HG03354 (cell line): Measurements from ENCODE around the gene ATP6V0B.

Experiments
- ATAC-seq: cut with Tn5 transposase; IDR thresholded peaks from one replicate; pipeline ENCODE4 v1.9.1; 2021; ENCODE audit warnings: mild to moderate bottlenecking; ENCODE audit not compliant: unreplicated experiment, poor library complexity, severe bottlenecking

The ATP6V0B gene

DNA sequence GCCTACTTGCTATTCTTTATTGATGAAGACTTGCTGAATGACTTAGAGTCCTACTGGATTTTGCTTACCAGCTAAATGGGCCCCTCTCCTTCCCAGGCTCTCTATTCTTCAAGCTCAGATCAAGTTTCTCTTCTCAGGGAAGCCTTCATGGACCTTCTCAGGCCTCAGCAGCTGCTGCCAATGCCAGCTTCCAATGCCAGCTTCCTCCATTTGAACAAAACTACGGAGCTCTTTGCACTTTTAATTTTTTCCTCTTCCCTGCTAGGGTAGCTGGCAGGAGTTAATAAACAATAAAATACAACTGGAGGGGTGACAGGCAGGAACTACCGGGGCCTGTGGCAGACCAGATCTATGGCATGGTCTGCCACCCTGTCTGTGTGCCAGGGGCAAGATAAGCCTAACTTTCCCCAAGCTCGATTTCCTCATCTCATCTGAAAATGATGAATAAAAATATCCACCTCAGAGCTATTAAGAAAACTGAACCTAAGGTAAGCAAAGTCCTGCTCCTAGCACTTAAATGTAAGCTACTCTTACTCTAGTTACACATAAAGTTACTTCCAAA is 29.0 kb upstream of the ATP6V0B start:
- no peak for ATAC-seq

DNA sequence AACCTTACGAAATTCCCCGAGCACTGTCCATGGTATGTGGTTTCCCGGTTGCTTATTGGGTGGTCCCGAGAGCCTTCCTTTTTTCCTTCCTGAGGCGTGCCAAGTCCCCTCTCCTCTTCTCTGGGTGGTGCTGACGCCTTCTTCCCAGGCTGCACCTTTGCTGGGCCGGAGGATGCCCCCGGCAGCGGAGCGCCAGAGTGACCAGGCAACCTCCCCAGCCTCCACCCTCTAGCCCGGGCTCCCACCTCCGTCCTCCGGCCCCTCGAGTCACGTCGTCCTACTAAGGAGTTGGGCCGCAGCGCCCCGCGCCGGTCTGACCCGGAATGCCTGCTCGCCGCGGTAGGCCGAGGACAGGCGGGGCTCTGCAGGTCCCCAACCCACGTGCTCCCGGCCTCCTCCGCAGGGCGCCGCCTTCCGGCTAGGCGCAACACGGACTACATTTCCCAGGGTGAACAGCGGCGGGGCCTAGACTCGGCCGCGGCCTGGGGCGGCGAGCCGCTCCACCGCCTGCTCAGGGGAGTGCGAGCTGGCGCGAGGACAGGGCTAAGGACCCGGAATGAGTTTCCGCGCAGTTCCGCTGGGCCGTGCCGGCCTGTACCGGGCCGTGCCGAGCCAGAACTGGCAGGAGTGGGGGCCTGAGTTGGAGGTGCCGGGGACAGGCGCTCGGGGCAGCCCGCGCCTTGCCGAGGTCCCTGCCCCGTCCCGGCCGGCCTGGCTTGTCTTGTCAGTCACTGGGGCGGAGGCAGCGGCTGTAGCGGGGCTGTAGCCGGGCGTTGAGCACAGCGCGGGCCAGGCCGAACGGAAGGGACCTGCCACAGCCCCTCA is 28.3 kb upstream of the ATP6V0B start, which contains the start of gene IPO13:
TSS of gene IPO13 (plus strand) at position 715 of the 825 bp plus-strand sequence. CDS start 651 bp downstream, outside the sequence.
- ATAC-seq: peak; percentile 93

GRCh38 chr1:43947061-43947873 is 27.5 kb upstream of the ATP6V0B start:
- peak; percentile 5 for ATAC-seq

GRCh38 chr1:43947874-43948437 is 26.8 kb upstream of the ATP6V0B start:
- no peak for ATAC-seq

DNA sequence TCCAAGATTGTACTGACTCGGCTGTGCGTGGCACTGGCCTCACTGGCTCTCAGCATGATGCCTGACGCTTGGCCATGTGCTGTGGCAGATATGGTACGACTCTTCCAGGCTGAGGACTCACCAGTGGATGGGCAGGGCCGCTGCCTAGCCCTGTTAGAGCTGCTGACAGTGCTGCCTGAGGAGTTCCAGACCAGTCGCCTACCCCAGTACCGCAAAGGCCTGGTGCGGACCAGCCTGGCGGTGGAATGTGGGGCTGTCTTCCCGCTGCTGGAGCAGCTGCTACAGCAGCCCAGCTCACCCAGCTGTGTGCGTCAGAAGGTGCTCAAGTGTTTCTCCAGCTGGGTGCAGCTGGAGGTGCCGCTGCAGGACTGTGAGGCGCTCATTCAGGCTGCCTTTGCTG is 25.1 kb upstream of the ATP6V0B start:
- ATAC-seq: no peak

DNA sequence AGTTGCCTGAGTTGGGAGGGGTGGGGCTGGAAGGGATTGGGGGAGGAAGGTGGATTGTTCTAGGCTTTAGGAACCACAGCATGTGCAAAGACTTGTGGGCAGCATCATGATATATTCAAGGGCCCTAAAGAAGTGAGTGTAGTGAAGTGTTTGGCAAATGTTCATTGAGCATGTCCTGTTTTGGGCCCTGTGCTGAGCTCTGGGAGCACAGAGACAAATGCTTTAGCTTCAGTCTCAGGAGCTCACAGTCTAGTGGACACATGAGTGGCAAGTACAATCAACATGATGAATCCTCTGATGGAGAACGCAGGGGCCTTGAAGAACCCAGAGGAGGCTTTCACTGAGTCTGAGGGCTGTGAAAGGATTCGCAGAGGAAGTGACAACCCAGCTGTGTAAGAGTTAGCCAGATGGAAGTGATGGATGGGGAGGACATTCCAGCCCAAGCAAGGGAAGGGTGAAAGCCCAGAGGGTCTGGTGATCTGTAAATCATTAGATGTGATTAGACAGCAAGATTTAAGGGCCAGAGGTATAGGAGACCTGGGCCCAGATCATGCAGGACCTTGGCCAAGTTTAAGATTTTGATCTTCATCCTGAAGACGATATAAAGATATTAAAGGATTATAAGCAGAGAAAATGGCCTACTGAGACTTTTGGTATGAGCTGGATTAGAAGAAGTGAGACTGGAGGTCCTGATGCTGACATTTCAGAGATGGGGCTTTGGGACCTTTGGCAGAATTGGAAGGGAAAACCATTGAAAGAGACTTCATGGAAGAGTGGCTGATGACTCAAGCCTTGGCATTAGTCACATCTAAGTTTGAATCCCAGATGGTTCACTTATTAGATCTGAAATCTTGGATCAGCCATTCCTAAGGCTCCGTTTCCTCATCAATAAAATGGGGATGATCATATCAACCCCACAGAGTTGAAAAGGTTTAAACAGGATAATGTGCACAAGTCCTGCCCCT is 23.5 kb upstream of the ATP6V0B start:
- ATAC-seq: no peak

DNA sequence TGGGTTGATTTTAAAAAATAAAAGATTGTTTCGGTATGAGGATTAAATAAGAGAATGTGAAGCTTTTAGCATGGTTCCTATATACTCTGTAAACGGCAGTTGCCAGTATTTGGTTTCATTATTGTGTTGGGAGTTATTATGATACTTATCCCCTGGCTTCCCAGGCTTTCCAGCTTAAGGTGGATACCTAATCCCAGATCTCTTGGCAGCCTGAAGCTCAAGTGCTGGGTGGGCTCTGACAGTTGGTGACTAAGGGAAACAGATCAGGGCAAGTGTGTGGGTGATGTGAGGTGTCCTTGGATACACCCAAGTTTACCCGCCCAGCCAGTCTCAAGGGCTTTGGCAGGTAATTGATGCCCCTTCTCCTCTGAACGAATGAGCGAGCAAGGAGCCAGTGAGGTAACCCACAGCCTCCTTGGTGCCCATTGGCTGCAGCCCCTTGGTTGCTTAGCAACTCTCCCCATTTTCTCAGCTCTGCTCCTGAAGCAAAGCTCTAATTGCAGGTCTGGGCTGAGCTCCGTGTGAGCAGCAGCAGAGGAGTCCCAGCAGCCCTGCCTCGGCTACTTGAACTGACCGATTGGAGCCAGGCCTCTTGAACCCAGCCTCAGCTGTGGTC is 21.9 kb upstream of the ATP6V0B start:
- ATAC-seq: no peak

- no peak for ATAC-seq
Measured at GRCh38 chr1:43953361-43953760, 21.4 kb upstream of the ATP6V0B start.

DNA sequence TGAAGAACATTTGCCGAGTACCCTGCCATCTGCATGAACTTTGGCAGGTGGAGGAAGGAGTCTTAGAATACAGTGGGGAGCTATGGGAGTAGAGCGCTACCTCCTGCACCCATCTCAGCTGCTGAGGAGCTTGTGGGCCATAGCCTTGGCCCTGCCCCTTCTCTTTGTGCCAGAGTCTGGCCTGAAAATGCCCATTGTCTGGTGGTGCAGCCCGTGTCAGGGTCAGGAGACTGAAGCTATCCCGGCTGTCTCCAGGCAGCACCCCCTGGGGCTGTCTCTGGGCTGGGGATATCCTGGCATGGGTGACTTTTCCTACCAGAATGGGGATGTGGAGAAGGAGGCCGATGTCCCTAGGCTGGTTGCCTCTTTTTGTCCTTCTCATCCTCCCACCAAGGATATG is 20.7 kb upstream of the ATP6V0B start:
- no peak for ATAC-seq

DNA sequence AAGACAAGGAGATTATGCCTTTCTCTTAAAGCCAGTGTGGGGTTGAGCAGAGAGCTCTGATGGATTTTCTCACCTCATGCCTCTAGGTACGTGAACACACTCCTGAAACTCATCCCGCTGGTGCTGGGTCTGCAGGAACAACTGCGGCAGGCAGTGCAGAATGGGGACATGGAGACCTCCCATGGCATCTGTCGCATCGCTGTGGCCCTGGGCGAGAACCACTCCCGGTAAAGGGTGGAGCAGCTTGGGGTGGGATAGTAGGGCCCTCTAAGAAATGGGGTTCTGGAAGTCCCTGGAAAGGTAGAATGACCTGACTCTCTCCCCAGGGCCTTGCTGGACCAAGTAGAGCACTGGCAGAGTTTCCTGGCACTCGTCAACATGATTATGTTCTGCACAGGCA is 18.5 kb upstream of the ATP6V0B start:
- no peak for ATAC-seq

- ATAC-seq: no peak
Measured at GRCh38 chr1:43957407-43958040, 17.2 kb upstream of the ATP6V0B start.

GRCh38 chr1:43958351-43959255 is 16.2 kb upstream of the ATP6V0B start:
- no peak for ATAC-seq

GRCh38 chr1:43960798-43961197 is 14.0 kb upstream of the ATP6V0B start:
- no peak for ATAC-seq

- ATAC-seq: no peak
Measured at GRCh38 chr1:43961692-43962091, 13.1 kb upstream of the ATP6V0B start.

DNA sequence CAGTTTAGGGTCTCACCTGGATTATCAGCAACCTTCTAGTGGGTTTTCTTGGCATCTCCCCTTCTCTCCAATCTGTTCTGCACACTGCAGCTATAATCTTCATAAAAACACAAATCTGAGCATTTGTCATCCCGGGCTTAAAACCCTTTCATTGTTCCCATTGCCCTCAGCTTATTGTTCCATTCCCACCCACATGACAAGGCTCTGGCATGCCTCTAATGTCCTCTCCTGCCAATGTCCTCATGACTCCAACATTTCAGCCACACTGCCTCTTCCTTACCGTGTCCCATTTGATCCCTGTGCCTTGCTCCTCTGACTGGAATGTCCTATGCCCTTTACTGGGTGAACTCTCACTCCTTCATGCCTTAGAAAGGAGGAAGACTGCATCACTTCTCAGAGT is 12.4 kb upstream of the ATP6V0B start:
- ATAC-seq: no peak

DNA sequence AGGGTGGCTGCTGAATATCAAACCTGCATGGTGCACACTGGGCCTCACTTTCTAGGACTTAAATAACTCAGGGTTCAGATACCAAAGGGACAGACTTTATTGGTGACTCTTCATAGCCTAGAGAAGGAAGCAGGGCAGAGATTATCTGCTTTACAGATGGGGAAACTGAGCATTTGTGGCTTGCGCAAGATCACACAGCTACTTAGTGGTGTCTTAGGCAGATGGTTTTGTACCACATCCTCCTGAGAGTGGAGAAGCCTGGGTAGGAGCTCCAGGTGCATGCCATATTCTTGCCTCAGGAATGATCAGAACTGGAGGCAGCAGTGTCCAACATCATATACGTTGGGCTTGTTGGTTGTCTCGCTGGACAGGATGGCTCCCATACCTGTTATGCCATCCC is 11.8 kb upstream of the ATP6V0B start:
- ATAC-seq: no peak

- no peak for ATAC-seq
Measured at GRCh38 chr1:43963890-43964289, 10.9 kb upstream of the ATP6V0B start.
